ENCODE results near the gene ZBTB7C. TPM values are rescaled to one million over a fixed set of nuclear protein-coding genes. Genes with fewer than 3 reads are reported as not detected.

ZBTB7C gene
- total RNA-seq, 1 donor from 2014 or later: not detected

DNA sequence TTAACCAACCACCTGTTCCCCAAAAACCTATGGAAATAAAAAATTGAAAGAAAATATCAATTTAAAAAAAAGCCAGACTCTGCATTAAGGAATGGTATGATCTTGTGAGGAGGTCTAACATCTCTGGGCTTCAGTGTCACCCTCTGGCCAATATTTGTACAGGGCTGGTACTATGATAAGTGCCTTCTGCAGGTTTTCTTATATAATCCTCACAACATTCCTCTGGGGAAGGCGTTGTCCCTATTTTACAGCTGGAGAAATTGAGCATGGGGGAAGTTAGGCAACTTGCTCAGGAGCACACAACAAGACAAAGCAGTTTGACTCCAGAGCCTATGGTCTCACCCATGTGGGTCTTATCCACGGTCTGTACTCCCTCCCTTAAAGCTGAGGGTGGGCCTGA, 86.0 kb downstream of the ZBTB7C start:
- ChIA-PET POLR2A (no interaction called here), CTCF (interaction anchor here (1.4 kb wide), 1 partner anchor 10 kb away, joined by 3 read pairs; no protein-coding TSS in a partner anchor)
- TF ChIP-seq, protein P1, sequence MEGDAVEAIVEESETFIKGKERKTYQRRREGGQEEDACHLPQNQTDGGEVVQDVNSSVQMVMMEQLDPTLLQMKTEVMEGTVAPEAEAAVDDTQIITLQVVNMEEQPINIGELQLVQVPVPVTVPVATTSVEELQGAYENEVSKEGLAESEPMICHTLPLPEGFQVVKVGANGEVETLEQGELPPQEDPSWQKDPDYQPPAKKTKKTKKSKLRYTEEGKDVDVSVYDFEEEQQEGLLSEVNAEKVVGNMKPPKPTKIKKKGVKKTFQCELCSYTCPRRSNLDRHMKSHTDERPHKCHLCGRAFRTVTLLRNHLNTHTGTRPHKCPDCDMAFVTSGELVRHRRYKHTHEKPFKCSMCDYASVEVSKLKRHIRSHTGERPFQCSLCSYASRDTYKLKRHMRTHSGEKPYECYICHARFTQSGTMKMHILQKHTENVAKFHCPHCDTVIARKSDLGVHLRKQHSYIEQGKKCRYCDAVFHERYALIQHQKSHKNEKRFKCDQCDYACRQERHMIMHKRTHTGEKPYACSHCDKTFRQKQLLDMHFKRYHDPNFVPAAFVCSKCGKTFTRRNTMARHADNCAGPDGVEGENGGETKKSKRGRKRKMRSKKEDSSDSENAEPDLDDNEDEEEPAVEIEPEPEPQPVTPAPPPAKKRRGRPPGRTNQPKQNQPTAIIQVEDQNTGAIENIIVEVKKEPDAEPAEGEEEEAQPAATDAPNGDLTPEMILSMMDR (IDR thresholded peaks at IDR 0.05): no peak
- peaks cover 6% of the 10 kb centered on the region for H3K27me3 Mint-ChIP-seq
- ATAC-seq (ENCODE audit: low read depth) (no peak), DNase-seq (no peak)
- intact Hi-C loops (cut with micrococcal nuclease): no loop called here
- H3K9me3 Mint-ChIP-seq: no peaks in the 10 kb centered on the region
- no peak overlapping the region for H3K4me3 Mint-ChIP-seq
- H3K27ac Mint-ChIP-seq: no peak overlapping the region
- no peaks in the 10 kb centered on the region for H3K4me1 Mint-ChIP-seq
- H3K36me3 Mint-ChIP-seq (ENCODE audit: low read depth): no peaks in the 10 kb centered on the region

- Mint-ChIP-seq H3K27me3 (peaks cover 6% of the 10 kb centered on the region), H3K9me3 (no peaks in the 10 kb centered on the region), H3K27ac (no peak overlapping the region), H3K4me3 (no peak overlapping the region), H3K4me1 (no peaks in the 10 kb centered on the region), H3K36me3 (ENCODE audit: low read depth) (no peaks in the 10 kb centered on the region)
- CTCF ChIA-PET: no interaction called here
- TF ChIP-seq, protein P1 (IDR thresholded peaks at IDR 0.05): no peak
- intact Hi-C loops (cut with micrococcal nuclease): no loop called here
- DNase-seq: no peak
- ATAC-seq (ENCODE audit: low read depth): no peak
- POLR2A ChIA-PET: no interaction called here
Observed at GRCh38 chr18:48321536-48321935, 87.6 kb downstream of the ZBTB7C start.

DNA sequence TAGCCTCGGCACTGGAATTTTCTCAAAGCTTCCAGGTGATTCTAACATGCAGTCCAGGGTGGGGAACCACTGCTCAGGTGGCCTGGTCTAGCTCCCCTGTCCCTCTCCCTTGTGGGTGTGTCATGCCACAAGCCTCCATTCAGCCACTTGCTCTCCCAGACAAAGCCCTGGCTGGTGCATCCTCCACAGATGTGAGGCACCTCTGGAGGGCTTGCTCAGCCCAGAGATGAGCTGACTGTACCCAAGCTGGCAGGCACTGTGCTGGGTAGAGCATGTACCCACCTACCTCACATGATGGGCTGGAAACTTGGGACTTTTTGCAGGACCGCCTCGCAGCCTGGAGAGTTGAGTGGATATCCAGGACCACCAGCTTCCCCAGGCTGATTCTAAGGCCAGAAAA, 88.1 kb downstream of the ZBTB7C start:
- TF ChIP-seq, protein P1 (IDR thresholded peaks at IDR 0.05): no peak
- CTCF ChIA-PET: no interaction called here
- no peak overlapping the region for H3K27ac Mint-ChIP-seq

DNA sequence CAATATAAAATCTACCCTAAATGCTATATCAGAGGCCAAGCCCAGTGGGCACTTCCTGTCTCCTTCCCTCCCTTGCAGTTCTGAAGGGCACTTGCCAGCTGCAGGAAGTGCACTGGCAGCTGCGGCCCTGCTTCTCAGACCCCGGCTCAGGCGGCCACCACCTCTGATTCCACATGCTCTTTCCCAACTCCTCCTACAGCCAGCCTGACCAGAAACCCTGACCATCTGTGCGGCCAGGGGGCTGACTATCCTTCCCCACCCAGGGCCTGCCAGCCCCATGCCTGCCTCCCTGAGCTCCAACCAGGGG, 88.6 kb downstream of the ZBTB7C start:
- intact Hi-C loops (cut with micrococcal nuclease): no loop called here
- Mint-ChIP-seq H3K36me3 (ENCODE audit: low read depth) (no peaks in the 10 kb centered on the region), H3K9me3 (no peaks in the 10 kb centered on the region), H3K4me3 (no peak overlapping the region), H3K27me3 (peaks cover 6% of the 10 kb centered on the region), H3K27ac (no peak overlapping the region), H3K4me1 (no peaks in the 10 kb centered on the region)
- no peak for DNase-seq
- no peak for ATAC-seq (ENCODE audit: low read depth)
- ChIA-PET CTCF (no interaction called here), POLR2A (no interaction called here)
- TF ChIP-seq, protein P1 (IDR thresholded peaks at IDR 0.05): no peak

More for the DNA sequence above, 88.1 kb downstream of the ZBTB7C start:
- Mint-ChIP-seq H3K27me3 (peaks cover 6% of the 10 kb centered on the region), H3K4me1 (no peaks in the 10 kb centered on the region), H3K4me3 (no peak overlapping the region), H3K36me3 (ENCODE audit: low read depth) (no peaks in the 10 kb centered on the region), H3K9me3 (no peaks in the 10 kb centered on the region)
- ATAC-seq (ENCODE audit: low read depth): no peak
- POLR2A ChIA-PET: no interaction called here
- intact Hi-C loops (cut with micrococcal nuclease): no loop called here
- DNase-seq: no peak

DNA sequence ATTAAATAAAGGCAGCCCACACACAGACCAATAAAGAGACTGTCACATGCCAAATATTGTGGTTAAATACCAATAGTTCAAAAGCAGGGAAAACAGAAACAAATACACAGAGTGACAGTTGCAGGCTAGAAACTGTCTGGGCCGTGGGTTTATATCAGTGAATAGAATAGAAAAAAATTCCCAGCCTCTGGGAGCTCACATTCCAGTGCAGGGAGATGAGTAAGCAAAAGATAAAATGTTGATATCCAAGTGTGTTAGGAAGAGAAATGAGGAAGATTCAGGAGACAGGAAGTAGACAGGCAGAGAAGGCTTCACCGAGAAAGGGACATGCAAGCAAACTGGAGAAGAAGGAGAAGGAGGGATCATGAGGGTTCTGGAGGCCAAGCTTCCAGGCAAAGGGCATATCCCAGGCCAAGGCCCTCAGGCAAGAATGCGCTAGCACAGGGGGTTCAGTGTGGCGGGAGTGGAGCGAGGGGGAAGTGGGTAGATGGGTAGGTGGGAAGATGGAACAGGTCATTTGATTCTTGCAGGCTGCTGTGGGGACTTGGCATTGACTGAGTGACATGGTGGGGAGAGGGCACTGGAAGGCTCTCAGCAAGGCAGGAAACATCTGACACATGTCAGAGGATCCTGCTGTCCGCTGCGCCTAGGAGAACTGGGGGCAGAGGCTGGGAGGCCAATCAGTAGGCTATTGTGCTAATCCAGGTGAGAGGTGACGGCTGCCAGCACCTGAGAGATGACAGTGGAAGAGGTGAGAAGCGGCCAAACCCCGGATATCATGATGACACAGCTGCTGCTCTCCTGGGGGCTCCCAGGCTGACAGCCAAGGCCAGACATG, 89.2 kb downstream of the ZBTB7C start:
- peaks cover 6% of the 10 kb centered on the region for H3K27me3 Mint-ChIP-seq
- no peaks in the 10 kb centered on the region for H3K36me3 Mint-ChIP-seq (ENCODE audit: low read depth)
- no peak for DNase-seq
- POLR2A ChIA-PET: no interaction called here
- H3K9me3 Mint-ChIP-seq: no peaks in the 10 kb centered on the region
- H3K4me3 Mint-ChIP-seq: no peak overlapping the region
- TF ChIP-seq, protein P1 (IDR thresholded peaks at IDR 0.05): no peak
- CTCF ChIA-PET: no interaction called here
- intact Hi-C loops (cut with micrococcal nuclease): no loop called here
- no peak overlapping the region for H3K27ac Mint-ChIP-seq
- H3K4me1 Mint-ChIP-seq: no peaks in the 10 kb centered on the region
- ATAC-seq (ENCODE audit: low read depth): no peak

Data from activated B cell treated with CpG ODN at 0.5 μM for 24 hours (primary cell).